ENCODE results near the gene PAAF1.

GRCh38 chr11:73951797-73952196, 75.0 kb downstream of the PAAF1 start:
- TF ChIP-seq CTCF (IDR thresholded peaks at IDR 0.05; ENCODE audit: low read depth, low read length, poor library complexity, severe bottlenecking) (no peak), EZH2phosphoT487 (IDR thresholded peaks at IDR 0.05; ENCODE audit: borderline replicate concordance, low read length) (no peak)

All from DOHH2 (cell line).